ENCODE data around the gene FAM222A.

- no peak for TF ChIP-seq MAFK (IDR thresholded peaks at IDR 0.05; ENCODE audit: low read depth, low read length)
- no peak for TF ChIP-seq CTCF (conservative IDR thresholded peaks at IDR 0.05; ENCODE audit: low read depth, low read length)
- no peak for TF ChIP-seq POLR2A (IDR thresholded peaks at IDR 0.05; ENCODE audit: low read depth, low read length)
- no peak for TF ChIP-seq NFE2L2 (IDR thresholded peaks at IDR 0.05; ENCODE audit: low read depth, low read length)
- no peak for TF ChIP-seq BHLHE40 (IDR thresholded peaks at IDR 0.05; ENCODE audit: low read depth, low read length)
- TF ChIP-seq USF2 (IDR thresholded peaks at IDR 0.05; ENCODE audit: low read depth, low read length): no peak
- TF ChIP-seq RAD21 (IDR thresholded peaks at IDR 0.05; ENCODE audit: low read length): no peak
- no peak for TF ChIP-seq MXI1 (IDR thresholded peaks at IDR 0.05; ENCODE audit: borderline replicate concordance, low read depth, low read length)
- no peak for TF ChIP-seq MAZ (IDR thresholded peaks at IDR 0.05; ENCODE audit: borderline replicate concordance, low read depth, low read length)
- TF ChIP-seq SMC3 (IDR thresholded peaks at IDR 0.05; ENCODE audit: low read depth, low read length): no peak
- no peak for TF ChIP-seq CEBPB (IDR thresholded peaks at IDR 0.05; ENCODE audit: low read depth, low read length)
- TF ChIP-seq RFX5 (IDR thresholded peaks at IDR 0.05; ENCODE audit: low read depth, low read length): no peak
Observed at GRCh38 chr12:109770104-109770860, 56.7 kb downstream of the FAM222A start.
